ENCODE data around the gene EXOC6B.

DNA sequence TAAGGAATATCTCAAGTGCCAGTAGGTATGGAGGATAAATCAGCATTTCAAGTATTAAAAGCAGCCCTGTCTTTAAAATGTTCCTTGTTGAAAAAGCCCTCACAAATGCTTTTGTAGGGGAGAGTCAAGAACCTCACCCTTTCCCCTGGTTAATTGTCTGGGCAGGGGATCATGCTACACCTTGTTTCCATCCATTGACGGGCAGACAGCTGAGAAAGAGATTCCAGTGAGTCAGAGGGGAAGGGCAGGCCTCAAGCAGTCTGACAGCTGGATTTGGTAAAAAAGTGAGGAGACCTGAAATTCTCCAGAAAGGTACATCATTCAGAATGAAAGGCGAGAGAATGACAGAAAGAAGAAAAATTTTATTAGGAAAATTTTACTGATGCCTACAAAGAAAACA lies 475.0 kb downstream of the EXOC6B start:
- TF ChIP-seq, protein P1, sequence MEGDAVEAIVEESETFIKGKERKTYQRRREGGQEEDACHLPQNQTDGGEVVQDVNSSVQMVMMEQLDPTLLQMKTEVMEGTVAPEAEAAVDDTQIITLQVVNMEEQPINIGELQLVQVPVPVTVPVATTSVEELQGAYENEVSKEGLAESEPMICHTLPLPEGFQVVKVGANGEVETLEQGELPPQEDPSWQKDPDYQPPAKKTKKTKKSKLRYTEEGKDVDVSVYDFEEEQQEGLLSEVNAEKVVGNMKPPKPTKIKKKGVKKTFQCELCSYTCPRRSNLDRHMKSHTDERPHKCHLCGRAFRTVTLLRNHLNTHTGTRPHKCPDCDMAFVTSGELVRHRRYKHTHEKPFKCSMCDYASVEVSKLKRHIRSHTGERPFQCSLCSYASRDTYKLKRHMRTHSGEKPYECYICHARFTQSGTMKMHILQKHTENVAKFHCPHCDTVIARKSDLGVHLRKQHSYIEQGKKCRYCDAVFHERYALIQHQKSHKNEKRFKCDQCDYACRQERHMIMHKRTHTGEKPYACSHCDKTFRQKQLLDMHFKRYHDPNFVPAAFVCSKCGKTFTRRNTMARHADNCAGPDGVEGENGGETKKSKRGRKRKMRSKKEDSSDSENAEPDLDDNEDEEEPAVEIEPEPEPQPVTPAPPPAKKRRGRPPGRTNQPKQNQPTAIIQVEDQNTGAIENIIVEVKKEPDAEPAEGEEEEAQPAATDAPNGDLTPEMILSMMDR (IDR thresholded peaks at IDR 0.05) = no peak
- TF ChIP-seq POLR2AphosphoS5 (IDR thresholded peaks at IDR 0.05) = no peak
- no peak for TF ChIP-seq EP300 (IDR thresholded peaks at IDR 0.05)

Data from suprapubic skin (tissue), 4 donors.